Measurements from ENCODE around the gene KIF2A. TPM values are rescaled to one million over a fixed set of nuclear protein-coding genes. Genes with fewer than 3 reads are reported as not detected.

Gene KIF2A
- total RNA-seq, 2 experiments from 2014 or later, result 237 to 249 TPM

- CTCF ChIA-PET, result interaction anchor here (0.6 to 2.4 kb wide), 3 partner anchors 10 to 167 kb away, joined by 3 to 8 read pairs (median 3); partner anchors contain the start of gene DIMT1
- POLR2A ChIA-PET, result interaction anchor here (2.3 kb wide), 1 partner anchor 11 kb away, joined by 38 read pairs; the partner anchor contains the start of gene DIMT1
Observed at GRCh38 chr5:62413711-62414110, 107.7 kb downstream of the KIF2A start.

- ChIA-PET CTCF (interaction anchor here (1.6 kb wide), 1 partner anchor 14 kb away, joined by 3 read pairs; no protein-coding TSS in a partner anchor), POLR2A (interaction anchor here (0.6 kb wide), 1 partner anchor 13 kb away, joined by 3 read pairs; no protein-coding TSS in a partner anchor)
Observed at GRCh38 chr5:62418462-62419076, 112.6 kb downstream of the KIF2A start.

- ChIA-PET CTCF (no interaction called here), POLR2A (no interaction called here)
Observed at GRCh38 chr5:62419609-62420008, 113.6 kb downstream of the KIF2A start.

GRCh38 chr5:62421414-62421813, 115.4 kb downstream of the KIF2A start:
- ChIA-PET POLR2A (no interaction called here), CTCF (no interaction called here)

GRCh38 chr5:62424763-62425162, 118.8 kb downstream of the KIF2A start:
- CTCF ChIA-PET, result interaction anchor here (1.1 to 1.3 kb wide), 2 partner anchors 10 to 36 kb away, joined by 3 read pairs; no protein-coding TSS in a partner anchor
- POLR2A ChIA-PET, result no interaction called here

- POLR2A ChIA-PET, result no interaction called here
- CTCF ChIA-PET, result interaction anchor here (0.8 to 2.0 kb wide), 3 partner anchors 12 to 26 kb away, joined by 3 to 8 read pairs (median 3); no protein-coding TSS in a partner anchor
Observed at GRCh38 chr5:62431735-62432620, 126.0 kb downstream of the KIF2A start.

GRCh38 chr5:62432621-62433064, 126.6 kb downstream of the KIF2A start:
- ChIA-PET CTCF (interaction anchor here (0.8 to 2.0 kb wide), 3 partner anchors 11 to 26 kb away, joined by 3 to 8 read pairs (median 3); no protein-coding TSS in a partner anchor), POLR2A (no interaction called here)

Other genes with a start within 250 kb of the KIF2A start
- gene DIMT1, start 97.7 kb downstream of the KIF2A start, total RNA-seq, result 10 to 100 TPM; 60.4 to 63.8 TPM
- 10 to 100 TPM; 76.1 to 78.7 TPM for gene IPO11, start 106.6 kb downstream of the KIF2A start, total RNA-seq